H4 (cell line): ENCODE data around the gene CCDC85B. TPM values are rescaled to one million over a fixed set of nuclear protein-coding genes. Genes with fewer than 3 reads are reported as not detected.
A peak's percentile ranks its signal among the peaks of the same experiment; 100 is the strongest.
"Not testable (repeated sequence)": the region's sequence is repeated elsewhere in the genome, so short reads cannot be mapped to it uniquely, and the experiment has no call there.

Experiments
- DNase-seq: peaks from one replicate; pipeline ENCODE4 v3.0.0-alpha.2; 2015; ENCODE audit warnings: low spot score
- total RNA-seq: library from RNA; depleted of rRNA; stranded (reverse); fragments of >200 nt; shearing (Covaris generic); gene quantifications from 2 replicates; pipeline ENCODE4 v1.2.3, GENCODE V29; 2014; rRNA removed

CCDC85B gene
- total RNA-seq: 35.8 and 44.2 TPM in 2 replicates

DNA sequence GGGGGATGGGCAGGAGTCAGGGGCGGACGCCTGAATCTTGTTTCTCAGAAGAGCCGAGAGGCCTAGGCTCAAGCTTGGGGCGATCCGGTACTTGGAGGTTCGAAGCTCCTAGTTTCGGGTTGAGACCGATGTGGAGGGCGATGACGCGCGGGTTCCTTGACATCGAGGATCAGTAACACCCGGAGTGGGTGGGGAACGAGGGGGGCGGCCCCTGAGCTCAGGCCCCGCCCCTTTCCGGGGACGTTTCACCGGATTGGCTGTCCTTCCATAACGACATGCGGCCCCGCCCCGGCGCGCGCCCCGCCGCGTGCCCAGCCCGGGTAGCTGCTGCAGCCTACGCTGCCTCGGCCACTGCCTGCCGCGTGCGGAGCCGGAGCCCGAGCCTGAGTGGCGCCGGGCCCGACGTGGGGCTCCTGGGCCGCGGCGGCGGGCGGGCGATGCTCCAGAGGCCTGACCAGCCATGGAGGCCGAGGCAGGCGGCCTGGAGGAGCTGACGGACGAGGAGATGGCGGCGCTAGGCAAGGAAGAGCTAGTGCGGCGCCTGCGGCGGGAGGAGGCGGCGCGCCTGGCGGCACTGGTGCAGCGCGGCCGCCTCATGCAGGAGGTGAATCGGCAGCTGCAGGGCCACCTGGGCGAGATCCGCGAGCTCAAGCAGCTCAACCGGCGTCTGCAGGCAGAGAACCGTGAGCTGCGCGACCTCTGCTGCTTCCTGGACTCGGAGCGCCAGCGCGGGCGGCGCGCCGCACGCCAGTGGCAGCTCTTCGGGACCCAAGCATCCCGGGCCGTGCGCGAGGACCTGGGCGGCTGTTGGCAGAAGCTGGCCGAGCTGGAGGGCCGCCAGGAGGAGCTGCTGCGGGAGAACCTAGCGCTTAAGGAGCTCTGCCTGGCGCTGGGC, at the start of gene CCDC85B:
Gene CCDC85B (plus strand): TSS at position 350 of the 895 bp plus-strand sequence. CDS start 111 bp downstream, at position 461.
- DNase-seq: peak; percentile 90

DNA sequence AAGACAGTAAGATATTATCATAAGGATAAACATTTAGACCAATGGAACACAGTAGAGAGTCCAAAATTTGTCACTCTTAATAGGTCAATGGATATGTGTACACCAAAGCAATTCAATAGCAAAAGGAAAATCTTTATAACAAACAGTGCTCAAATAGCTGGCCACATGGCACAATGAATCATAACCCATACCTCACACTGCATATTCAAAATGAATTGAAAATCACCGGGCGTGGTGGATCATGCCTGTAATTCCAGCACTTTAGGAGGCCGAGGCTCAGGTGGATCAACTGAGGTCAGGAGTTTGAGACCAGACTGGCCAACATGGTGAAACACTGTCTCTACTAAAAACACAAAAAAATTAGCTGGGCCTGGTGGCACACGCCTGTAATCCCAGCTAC, 48.3 kb upstream of the CCDC85B start:
- no peak for DNase-seq

GRCh38 chr11:65843811-65844210, 46.7 kb upstream of the CCDC85B start:
- DNase-seq: no peak

DNA sequence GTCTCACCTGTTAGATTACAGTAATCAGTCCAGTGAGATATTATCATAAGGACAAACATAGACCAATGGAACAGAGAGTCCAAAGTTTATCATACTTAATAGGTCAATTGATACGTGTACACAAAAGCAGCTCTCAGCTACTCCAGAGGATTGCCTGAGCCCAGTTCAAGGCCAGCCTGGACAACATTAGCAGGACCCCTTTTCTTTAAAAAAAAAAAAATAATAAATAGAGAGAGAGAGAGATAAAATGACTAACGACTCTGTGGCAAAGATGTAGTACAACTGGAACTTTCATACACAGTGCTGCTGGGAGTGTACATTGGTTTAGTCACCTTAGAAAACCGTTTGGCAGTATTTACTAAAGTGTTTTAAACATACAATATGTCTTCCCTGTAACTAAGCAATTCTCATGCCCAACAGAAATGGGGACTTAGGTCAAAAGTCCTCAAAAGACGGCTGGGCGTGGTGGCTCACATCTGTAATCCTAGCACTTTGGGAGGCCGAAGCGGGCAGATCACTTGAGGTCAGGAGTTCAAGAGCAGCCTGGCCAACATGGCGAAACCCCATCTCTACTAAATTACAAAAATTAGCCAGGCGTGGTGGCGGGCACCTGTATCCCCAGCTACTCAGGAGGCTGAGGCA, 46.1 kb upstream of the CCDC85B start:
- no peak for DNase-seq

DNA sequence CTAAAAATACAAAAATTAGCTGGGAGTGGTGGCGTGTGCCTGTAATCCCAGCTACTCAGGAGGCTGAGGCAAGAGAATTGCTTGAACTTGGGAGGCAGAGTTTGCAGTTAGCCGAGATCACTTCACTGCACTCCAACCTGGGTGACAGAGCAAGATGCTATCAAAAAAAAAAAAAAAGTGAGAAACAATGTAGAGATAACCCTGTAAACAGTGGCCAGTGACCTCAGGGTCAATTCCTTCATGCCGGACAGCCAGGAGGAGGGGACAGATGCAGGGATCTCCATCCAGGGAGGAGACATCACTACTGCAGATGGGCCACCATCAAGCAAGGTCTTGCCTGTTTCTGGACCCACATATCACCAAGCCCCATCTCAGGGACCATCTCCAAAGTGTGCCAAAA, 42.7 kb upstream of the CCDC85B start:
- DNase-seq: no peak

- DNase-seq: not testable (repeated sequence)
These were observed 41.8 kb upstream of the CCDC85B start for GRCh38 chr11:65848693-65849092.

DNA sequence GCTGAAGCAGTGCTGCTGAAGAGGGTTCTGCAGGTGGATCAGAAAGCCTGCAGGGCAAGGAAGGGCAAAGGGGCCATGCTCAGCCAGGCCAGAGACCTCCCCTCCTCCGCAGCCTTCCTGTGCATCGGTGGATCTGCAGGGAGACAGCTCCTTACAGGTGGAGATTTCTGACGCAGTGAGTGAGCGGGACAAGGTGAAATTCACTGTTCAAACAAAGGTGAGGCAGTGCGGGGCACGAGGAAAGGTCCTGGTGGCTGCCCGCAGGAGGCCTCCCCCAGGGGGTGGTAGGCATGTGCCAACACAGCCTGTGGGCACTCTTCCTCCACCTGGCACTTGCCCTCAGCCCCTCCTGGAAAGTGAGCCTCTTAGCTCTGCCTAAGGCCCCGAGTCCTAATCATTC, 41.1 kb upstream of the CCDC85B start:
- no peak for DNase-seq

- peak; percentile 4 for DNase-seq
These were observed 40.7 kb upstream of the CCDC85B start for GRCh38 chr11:65849771-65850216.

DNA sequence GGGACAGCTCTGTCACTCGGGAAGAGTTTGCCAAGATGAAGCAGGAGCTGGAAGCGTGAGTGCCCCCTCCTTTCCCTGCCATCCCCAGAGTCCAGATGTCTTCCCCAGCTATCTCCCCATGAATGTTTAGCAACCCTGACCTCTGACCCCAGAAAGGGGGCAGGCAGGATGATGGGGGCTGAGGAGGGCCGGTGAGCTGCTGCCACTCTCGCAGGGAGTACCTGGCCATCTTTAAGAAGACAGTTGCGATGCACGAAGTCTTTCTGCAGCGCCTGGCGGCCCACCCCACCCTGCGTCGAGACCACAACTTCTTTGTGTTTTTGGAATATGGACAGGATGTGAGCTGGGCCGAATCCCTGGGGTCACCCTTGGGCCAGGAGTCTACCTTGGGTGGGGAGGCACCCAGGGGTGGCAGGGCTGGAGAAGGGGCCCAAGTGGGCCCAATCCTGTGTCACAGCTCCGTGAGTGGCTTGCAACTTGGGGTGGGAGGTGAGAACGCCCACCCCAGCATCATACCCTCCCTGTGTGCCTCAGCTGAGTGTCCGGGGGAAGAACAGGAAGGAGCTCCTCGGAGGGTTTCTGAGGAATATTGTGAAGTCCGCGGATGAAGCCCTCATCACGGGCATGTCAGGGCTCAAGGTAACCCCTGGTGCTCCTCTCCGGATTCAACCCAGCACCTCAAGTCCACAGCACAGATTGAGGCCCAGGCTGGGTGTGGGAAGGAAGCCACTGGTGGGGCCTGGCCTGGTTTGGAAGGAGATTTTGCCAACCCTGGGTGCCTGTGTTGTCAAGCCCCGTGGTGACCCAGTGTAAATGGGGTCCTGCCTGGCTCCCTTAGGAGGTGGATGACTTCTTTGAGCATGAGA, 40.0 kb upstream of the CCDC85B start:
- peak; percentile 4 for DNase-seq

DNA sequence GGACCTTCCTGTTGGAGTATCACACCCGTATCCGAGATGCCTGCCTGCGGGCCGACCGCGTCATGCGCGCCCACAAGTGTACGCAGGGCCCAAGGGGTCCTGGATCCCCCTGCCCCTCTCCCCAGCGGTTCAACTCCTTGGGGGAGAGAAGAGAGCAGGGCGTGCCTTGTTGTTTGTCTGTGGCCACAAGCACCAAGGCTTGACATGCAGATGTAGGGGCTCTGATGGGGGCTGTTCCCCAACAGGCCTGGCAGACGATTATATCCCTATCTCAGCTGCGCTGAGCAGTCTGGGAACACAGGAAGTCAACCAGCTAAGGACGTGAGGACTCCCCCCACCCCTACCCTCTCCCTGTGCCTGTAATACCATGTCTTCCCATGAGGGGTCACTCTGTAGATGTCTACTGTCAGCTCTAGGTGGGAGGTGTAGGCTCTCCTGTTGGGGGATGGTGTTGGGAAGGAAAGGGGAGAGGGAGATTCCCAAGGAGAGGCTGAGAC, 39.3 kb upstream of the CCDC85B start:
- peak; percentile 27 for DNase-seq

DNA sequence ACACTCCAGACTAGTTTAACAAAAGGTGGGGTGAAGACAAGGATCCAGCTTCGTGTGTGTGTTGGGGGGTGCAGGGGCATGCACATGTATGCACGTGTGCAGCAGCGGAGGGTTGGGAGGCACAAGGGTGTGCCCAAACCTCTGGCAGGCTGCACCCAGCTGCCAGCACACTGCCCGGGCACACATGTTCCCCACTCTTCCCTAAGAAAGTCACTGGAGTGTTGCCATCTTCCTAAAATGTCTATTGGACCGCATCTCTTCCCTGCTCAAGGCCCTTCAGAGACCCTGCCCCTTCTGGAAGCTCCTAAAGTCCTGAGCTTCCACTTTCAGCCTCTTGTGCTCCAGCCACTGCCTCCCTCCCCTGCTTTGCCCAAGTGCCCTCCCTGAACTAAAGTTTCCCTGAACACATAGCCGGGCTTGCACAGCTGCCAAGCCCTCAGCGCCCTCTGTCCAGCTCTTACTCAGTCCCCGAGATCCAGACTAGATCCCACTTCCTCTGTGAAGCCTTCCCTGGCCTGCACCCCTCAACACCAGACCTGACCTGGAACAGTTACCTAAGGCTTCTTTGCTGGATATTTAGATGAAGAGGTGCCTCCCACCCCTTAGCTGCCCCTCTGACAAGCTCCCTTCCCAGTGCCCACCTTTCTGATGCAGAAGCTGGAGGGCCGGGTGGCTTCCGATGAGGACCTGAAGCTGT, 38.5 kb upstream of the CCDC85B start:
- peak; percentile 8 for DNase-seq

DNA sequence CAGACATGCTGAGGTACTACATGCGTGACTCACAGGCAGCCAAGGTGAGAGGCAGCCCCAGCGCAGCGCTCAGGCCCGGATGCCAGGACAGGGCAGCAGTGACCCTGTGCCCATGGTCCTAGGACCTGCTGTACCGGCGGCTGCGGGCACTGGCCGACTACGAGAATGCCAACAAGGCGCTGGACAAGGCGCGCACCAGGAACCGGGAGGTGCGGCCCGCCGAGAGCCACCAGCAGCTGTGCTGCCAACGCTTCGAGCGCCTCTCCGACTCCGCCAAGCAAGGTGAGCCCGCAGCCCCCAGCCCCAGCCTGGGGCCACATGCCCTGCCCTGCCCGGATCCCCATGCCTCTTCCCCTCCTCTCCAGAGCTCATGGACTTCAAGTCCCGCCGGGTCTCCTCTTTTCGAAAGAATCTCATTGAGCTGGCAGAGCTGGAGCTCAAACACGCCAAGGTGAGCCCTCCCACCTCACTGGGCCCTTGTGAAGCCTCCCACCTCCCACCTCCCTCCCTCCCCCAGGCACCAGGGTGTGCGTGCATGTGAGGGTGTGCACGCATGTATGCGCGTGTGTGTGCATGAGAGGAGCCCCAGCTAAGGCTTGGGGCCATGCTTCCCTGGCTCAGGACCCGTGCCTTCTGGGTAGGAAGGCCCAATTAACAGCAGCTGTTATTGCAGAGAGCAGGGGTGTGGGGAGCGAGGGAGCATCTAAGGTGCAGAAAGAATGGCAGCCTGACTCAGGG, 37.8 kb upstream of the CCDC85B start:
- DNase-seq: peak; percentile 10

DNA sequence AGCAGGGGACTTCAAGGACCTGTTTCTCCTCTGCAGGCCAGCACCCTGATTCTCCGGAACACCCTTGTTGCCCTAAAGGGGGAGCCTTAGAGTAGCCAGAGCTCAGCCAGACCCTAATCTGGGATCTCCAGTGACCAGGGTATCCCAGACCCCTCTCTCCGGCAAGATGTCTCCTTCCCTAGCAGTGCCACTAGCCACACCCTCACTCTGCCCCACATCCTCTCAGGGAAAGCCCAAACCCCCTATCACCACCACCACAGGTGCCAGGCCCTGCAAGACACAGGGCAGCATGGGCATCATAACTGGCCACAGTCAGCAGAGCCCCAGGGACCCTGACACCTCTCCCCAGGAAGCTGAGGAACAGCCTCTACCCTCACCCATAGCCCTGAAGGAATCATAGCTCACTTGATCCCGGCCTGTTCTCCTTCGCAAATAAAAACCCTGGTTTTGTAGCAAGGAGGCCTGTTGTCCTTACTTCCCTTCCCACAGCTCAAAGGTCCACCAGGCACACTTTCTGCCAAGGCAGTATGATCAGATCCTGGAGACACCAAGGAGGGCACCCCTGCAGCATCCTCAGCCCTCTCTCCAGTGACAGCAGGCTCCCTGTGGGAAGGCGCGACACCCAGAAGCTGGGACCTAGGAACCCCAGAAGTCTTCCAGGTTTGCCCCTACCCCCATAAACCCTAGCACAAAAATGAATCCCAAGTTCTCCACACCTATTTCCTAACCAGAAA, 37.1 kb upstream of the CCDC85B start:
- DNase-seq: no peak

- DNase-seq: no peak
These were observed 36.3 kb upstream of the CCDC85B start for GRCh38 chr11:65854161-65854592.

GRCh38 chr11:65854852-65855837, 35.3 kb upstream of the CCDC85B start:
- DNase-seq: no peak

DNA sequence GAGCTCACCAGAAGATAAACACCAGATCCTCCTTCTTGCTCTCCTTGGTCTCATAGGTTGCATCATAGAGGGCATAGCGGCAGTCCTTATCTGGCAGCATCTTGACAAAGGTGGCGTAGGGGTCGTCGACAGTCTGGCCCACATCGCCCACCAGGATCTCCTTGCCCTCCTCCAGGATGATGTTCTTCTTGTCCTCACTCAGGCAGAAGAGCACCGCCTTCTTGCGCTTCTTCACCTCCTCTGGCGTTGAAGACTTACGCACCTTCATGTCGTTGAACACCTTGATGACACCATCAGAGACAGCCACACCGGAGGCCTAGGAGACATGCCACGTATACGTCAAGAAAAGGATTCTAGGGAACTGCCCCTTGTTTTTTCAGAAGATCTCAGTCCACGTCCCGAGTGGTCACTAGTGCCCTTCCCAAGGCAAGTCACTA, 34.5 kb upstream of the CCDC85B start:
- DNase-seq: peak; percentile 10

- DNase-seq: peak; percentile 63
These were observed 33.6 kb upstream of the CCDC85B start for GRCh38 chr11:65856689-65857499.

DNA sequence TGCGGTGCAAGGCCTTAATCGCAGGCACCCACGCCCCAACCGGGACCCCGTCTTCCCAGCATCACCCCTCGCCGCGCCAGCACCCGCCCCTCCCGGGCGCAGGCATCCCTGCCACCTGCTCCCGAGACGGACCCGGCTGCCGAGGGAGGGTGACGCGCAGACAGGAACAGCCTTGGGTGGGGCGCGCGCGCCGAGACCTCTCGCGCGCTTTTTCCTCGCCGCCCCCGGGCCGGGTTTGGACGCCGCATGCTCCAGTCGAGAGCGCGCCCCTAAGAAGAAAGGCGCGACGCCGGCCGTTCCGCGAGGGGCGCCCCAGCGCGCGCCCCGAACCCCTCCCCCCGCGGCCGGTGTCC, 33.0 kb upstream of the CCDC85B start:
- DNase-seq: no peak
